A549 treated with AZD9567 at 1 μM for 4 hours (cell line): ENCODE data around the gene URGCP. TPM values are rescaled to one million over a fixed set of nuclear protein-coding genes. Genes with fewer than 3 reads are reported as not detected.

ENCODE experiments used
- total RNA-seq: library from RNA; stranded (reverse); fragments of 200-300 nt; extraction: Qiagen RNA extraction; gene quantifications from 5 replicates; pipeline ENCODE4 v1.2.3, GENCODE V29; 2022; ENCODE audit not compliant: insufficient read depth

Gene URGCP, protein sequence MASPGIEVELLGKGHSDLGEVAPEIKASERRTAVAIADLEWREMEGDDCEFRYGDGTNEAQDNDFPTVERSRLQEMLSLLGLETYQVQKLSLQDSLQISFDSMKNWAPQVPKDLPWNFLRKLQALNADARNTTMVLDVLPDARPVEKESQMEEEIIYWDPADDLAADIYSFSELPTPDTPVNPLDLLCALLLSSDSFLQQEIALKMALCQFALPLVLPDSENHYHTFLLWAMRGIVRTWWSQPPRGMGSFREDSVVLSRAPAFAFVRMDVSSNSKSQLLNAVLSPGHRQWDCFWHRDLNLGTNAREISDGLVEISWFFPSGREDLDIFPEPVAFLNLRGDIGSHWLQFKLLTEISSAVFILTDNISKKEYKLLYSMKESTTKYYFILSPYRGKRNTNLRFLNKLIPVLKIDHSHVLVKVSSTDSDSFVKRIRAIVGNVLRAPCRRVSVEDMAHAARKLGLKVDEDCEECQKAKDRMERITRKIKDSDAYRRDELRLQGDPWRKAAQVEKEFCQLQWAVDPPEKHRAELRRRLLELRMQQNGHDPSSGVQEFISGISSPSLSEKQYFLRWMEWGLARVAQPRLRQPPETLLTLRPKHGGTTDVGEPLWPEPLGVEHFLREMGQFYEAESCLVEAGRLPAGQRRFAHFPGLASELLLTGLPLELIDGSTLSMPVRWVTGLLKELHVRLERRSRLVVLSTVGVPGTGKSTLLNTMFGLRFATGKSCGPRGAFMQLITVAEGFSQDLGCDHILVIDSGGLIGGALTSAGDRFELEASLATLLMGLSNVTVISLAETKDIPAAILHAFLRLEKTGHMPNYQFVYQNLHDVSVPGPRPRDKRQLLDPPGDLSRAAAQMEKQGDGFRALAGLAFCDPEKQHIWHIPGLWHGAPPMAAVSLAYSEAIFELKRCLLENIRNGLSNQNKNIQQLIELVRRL
- total RNA-seq: 25.8 to 31.1 TPM (median 26.8 TPM) in 5 replicates

DNA sequence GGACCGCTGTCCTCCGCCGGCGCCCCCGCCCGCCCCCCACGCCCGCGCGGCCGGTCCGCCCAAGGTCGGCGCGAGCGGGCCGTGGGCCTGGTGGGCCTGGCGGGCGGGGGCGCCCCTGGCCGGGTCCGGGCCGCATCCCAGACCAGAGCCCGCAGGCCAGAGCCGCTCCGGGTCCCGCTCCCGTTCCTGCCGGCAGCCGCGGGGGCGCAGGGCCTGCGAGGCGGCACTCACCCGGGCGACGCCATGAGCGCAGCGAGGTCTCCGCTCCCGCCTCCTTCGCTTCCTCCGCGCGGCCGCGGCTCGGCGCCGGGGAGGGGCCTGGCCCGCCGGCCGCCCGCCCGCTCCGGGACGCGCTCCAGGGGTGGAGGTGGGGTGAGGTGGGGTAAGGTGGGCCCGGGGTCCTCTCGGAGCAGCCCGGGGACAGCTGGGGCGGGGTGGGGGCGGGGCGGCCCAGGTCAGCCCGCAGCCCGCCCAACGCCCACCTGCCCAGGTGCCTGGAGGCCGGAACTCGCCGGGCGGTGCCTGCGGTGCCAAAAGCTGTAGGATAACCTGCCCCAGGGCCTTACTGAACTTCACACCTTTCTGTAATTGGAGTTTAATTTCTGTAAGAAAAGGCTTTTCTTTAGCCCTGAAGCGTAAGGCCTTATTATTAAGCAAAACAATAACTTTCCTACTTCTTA lies at the start of gene URGCP:
Gene URGCP, minus strand, starts transcription at position 266 of the 680 bp plus-strand sequence. Its CDS starts 21 bp downstream, at position 245.

DNA sequence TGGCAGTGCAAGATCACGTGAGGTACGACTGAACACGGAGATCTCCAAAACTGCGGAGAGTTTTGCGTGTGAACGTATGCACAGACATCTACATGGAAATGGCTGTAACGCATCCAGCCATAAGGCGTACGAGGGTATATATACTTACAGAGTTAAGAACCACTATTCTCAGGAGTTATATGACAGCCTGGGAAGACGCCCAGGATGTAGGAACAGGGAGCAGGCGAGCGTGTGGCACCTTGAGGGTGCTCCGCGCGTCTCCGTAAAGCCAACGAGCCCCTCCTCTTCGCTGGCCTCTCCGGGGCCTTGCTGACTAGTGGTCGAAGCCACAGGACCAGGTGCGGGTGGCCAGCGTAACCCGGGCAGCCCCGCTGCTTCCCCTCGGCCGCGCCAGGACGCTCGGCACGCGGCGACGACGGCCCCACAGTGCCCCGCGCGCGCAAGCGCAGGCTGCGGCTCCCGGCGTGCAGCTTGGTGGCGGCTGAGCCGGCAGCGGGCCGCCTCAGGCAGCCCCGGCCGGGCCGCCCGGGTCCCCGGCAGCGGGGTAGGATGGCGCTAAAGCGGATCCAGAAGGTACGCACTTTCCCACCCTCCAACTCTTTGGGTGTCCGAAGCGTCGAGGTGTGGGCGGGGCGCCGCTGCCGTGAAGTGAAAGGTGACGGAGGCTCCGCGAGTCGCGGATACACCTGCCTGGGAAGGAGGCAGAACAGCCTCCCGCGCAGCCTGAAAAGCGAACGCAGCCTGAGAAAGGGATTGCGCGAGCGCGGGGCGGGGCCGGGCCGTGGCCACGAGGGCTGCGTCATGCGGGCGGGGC lies 19.8 kb upstream of the URGCP start, which contains the start of gene UBE2D4:
Gene UBE2D4, plus strand, starts transcription at position 453 of the 814 bp plus-strand sequence. Its CDS starts 97 bp downstream, at position 550.

DNA sequence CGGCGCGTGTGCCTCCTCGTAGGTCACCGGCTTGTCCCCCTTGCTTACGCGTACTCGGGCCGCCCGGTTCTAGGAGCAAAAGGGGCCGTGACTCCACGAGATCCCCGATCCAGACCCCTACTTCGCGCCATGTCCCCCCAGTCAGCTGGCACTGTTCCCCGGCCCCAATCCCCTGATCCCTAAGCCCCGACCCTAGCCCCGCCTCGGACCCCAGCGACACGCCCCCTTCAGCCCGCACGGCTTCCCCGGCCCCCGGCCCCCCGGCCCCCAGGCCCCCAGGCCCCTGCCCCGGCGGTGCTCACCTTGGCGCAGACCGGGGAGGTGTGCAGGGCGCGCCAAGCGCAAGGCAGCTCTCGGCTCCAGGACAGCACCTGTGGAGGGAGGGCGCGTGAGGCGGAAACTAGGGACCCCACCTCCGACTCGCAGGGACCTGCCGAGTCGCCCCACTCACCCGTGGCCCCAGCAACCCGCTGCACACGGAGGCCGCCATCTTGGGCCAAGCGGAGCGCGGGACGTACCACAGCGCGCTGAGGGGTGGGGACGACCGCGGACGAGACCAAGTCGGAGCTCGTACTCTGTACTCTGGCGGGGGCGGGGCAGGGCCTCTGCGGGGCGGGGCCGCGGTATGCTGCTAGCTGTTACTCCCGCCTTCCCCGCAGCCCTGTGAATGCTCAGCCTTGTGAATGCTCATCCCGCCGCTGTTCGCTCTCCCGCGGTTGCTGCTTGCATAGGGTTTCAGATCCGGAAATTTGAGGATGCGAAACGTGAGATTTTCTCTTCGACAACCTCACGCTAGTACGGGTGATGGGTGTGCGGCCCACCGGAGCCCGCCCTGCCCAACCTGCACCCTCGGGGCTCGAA lies 37.2 kb downstream of the URGCP start, which contains the start of gene MRPS24:
Gene MRPS24, minus strand, starts transcription at position 512 of the 861 bp plus-strand sequence. Its CDS starts 22 bp downstream, at position 490.

Other genes starting within 250 kb of the URGCP start
- gene COA1, start 177.1 kb downstream of the URGCP start, total RNA-seq: 84.4 to 91.4 TPM (median 89.7 TPM) in 5 replicates
- 65.8 to 111 TPM (median 71.2 TPM) in 5 replicates for gene BLVRA, start 147.9 kb downstream of the URGCP start, total RNA-seq
- gene MRPS24, start 37.1 kb downstream of the URGCP start, total RNA-seq: 249 to 260 TPM (median 259 TPM) in 5 replicates
- gene UBE2D4, start 19.8 kb upstream of the URGCP start, total RNA-seq: 5.0 to 12.4 TPM (median 10.7 TPM) in 5 replicates
- gene SPDYE1, start 91.3 kb upstream of the URGCP start, total RNA-seq: 0.02 TPM in 1 of 5 replicates, not detected in the others
- gene DBNL, start 138.1 kb upstream of the URGCP start, total RNA-seq: 58.4 to 73.4 TPM (median 68.0 TPM) in 5 replicates
- gene PGAM2, start 159.0 kb upstream of the URGCP start, total RNA-seq: not detected in 5 replicates
- gene POLM, start 175.9 kb upstream of the URGCP start, total RNA-seq: 6.0 to 13.0 TPM (median 7.7 TPM) in 5 replicates
- gene AEBP1, start 197.7 kb upstream of the URGCP start, total RNA-seq: 0.05 to 0.10 TPM in 2 of 5 replicates, not detected in the others
- gene POLD2, start 217.0 kb upstream of the URGCP start, total RNA-seq: 156 to 175 TPM (median 174 TPM) in 5 replicates
- not detected in 5 replicates for gene MYL7, start 234.7 kb upstream of the URGCP start, total RNA-seq